DOHH2 (cell line): ENCODE measurements around the gene NT5C1B.

Experiments used
- CTCF ChIP-seq: fragments of 200-600 bp; sonication (generic); IDR thresholded peaks from one replicate; pipeline ENCODE4 v1.5.1; 2014; ENCODE audit warnings: antibody characterized with exemption, mild to moderate bottlenecking, low read depth, low read length; ENCODE audit not compliant: poor library complexity, severe bottlenecking
- EZH2phosphoT487 ChIP-seq: fragments of 200-600 bp; sonication (generic); IDR thresholded peaks from 2 replicates; pipeline ENCODE4 v1.6.1; 2017; ENCODE audit warnings: borderline replicate concordance, mild to moderate bottlenecking, antibody characterized with exemption, low read length, moderate library complexity, mixed read lengths

GRCh38 chr2:18578033-18578432, 11.3 kb downstream of the NT5C1B start:
- TF ChIP-seq CTCF (no peak), EZH2phosphoT487 (no peak)
